Spleen (tissue), 11 donors: ENCODE measurements around the gene SSH2. TPM values are rescaled to one million over a fixed set of nuclear protein-coding genes. Genes with fewer than 3 reads are reported as not detected.

ENCODE experiments used
- DNase-seq: peaks from one replicate; pipeline ENCODE4 v3.0.0-alpha.2; 2020
- H3K27ac ChIP-seq, 8 donors: fragments of 200-600 bp; sonication (generic) in 7 of 8; 1 replicate in 4 of 8; 2 replicates in 4 of 8; pipeline versions ENCODE4 v1.5.0 to v1.8.0; 2016 to 2021; ENCODE audit warnings: inconsistent platforms in 4 of 8, mild to moderate bottlenecking in 4 of 8, moderate library complexity in 1 of 8
- H3K27me3 ChIP-seq, 7 donors: fragments of 200-600 bp; sonication (generic) in 6 of 7; replicated peaks in 1 of 7; 1 replicate in 4 of 7; 2 replicates in 3 of 7; pipeline versions ENCODE4 v1.5.0 to v1.8.0; 2016 to 2021; ENCODE audit warnings: inconsistent platforms in 3 of 7, mild to moderate bottlenecking in 1 of 7
- H3K36me3 ChIP-seq, 6 donors: fragments of 200-600 bp; sonication (generic) in 5 of 6; 1 replicate in 4 of 6; 2 replicates in 2 of 6; pipeline versions ENCODE4 v1.5.0 to v1.8.0; 2016 to 2021; ENCODE audit warnings: inconsistent platforms in 2 of 6
- H3K4me1 ChIP-seq, 6 donors: fragments of 200-600 bp; sonication (generic) in 5 of 6; 1 replicate in 3 of 6; 2 replicates in 3 of 6; pipeline versions ENCODE4 v1.5.0 to v1.8.0; 2016 to 2021; ENCODE audit warnings: inconsistent platforms in 3 of 6
- H3K4me3 ChIP-seq, 8 donors: fragments of 200-600 bp; sonication (generic) in 7 of 8; 1 replicate in 4 of 8; 2 replicates in 4 of 8; pipeline versions ENCODE4 v1.5.0 to v1.8.0; 2016 to 2021; ENCODE audit warnings: inconsistent platforms in 4 of 8, mild to moderate bottlenecking in 4 of 8, moderate library complexity in 2 of 8
- H3K9me3 ChIP-seq, 8 donors: fragments of 200-600 bp; sonication (generic) in 7 of 8; 1 replicate in 4 of 8; 2 replicates in 4 of 8; pipeline versions ENCODE4 v1.5.0 to v1.8.0; 2016 to 2021; ENCODE audit warnings: inconsistent platforms in 4 of 8
- POLR2A ChIP-seq, 3 donors: fragments of 450-650 bp; IDR thresholded peaks; one replicate each; pipeline ENCODE4 v1.5.1; 2017; ENCODE audit warnings: antibody characterized with exemption in 3 of 3, mild to moderate bottlenecking in 1 of 3
- POLR2AphosphoS5 ChIP-seq, 3 donors: sonication (generic); formaldehyde crosslinking; IDR thresholded peaks; one replicate each; pipeline ENCODE4 v1.5.1; 2017; ENCODE audit warnings: antibody characterized with exemption in 3 of 3
- WGBS, 5 donors: extraction: QIAGEN DNeasy Blood & Tissue Kit in 3 of 5; methylation state at CpG; one replicate each; pipeline versions ENCODE4 v1.1.5 to v1.1.7; 2013 to 2018; 5-methylcytosine and 5-hydroxymethylcytosine counted together
- intact Hi-C: fragments of 100-400 bp; cut with DNase I; formaldehyde crosslinking; loops from one replicate; pipeline ENCODE4 v1.15.0; 2023; ENCODE audit warnings: low total_unique reads
- polyA plus RNA-seq, 3 donors: library from polyadenylated mRNA; stranded (reverse); fragments of 200-250 nt; gene quantifications; one replicate each; pipeline ENCODE4 v1.2.1, GENCODE V29; 2013
- total RNA-seq, 7 donors: library from RNA; depleted of rRNA in 3 of 7; stranded (reverse); fragments of >200 nt in 3 of 7; fragmentation: NEBNext Ultra II Directional in 4 of 7; extraction: Animal tissue kit (Norgen Biotek cat#: 25700) in 4 of 7; gene quantifications; one replicate each; pipeline versions ENCODE4 v1.1.0 to v1.2.1, GENCODE V29; 2016 to 2021
- TF ChIP-seq, protein P1 (sequence below), 11 experiments: fragments of 200-600 bp in 7 of 11; fragments of 450-650 bp in 4 of 11; sonication (generic) in 4 of 11; IDR thresholded peaks in 8 of 11; conservative IDR thresholded peaks in 3 of 11; 1 replicate in 7 of 11; 2 replicates in 4 of 11; pipeline versions ENCODE4 v1.4.0 to v1.8.0; 2016 to 2021; ENCODE audit warnings: antibody characterized with exemption in 11 of 11, inconsistent platforms in 4 of 11, mild to moderate bottlenecking in 1 of 11
- donor health status: healthy with polysubstance abuse.
- donor health status: DM: no; HTN: no; CAD: no; lungs with moderate emphysema.
- donor health status: DM: no; HTN: no; CAD: no.
- donor health status: Bipolar disorder and iron deficiency.
- donor health status: healthy.
- donor health status: DM: no; HTN: no; CAD: no.
- donor health status: DM: yes; HTN: yes; CAD: no.

Gene SSH2
- total and polyA plus RNA-seq, 10 donors: 15.9 to 182 (median 113) TPM

DNA sequence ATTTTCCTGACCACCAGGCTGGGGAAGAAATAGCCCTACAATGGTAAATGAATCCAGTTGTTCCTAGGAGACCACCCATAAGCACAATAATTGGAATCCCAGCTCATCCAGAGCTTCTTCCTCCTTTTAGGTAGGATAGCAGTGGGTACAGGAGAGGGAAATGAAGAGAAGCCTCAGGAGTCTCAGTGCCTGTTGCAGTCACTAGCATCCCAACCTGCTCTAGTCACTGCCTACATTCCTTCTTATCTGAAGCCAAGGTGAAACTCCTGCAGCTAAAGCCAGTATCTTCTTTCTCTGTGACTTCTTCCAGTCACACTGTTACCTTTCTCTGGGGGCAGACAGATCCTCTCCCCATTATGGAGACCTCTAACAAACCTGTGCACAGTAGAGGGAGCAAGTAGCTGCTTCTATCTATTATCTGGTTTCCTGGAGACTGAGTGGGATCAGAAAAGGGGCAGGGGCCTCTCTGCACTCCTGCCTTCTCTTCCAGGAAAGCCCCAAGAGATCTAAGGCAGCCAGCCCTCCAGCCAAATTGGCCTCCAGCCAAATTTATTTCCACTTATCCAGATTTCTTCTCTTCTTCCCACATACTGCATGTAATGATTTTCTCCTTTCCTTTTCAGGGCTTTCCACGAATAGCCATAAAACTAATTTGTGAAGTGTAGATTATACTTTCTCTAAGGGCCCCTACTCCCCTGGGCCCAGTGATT is 85.5 kb downstream of the SSH2 start:
- no peaks in the 10 kb centered on the region for H3K9me3 ChIP-seq
- H3K36me3 ChIP-seq: peaks cover 0 to 34% (median 2%) of the 10 kb centered on the region in 6 donors
- WGBS, 5 donors: 56 to 79% (median 75%) methylated on average over 1 of the region's 1 CpG
- no peaks in the 10 kb centered on the region for H3K27me3 ChIP-seq
- H3K4me3 ChIP-seq: no peak overlapping the region
- intact Hi-C loops: no loop called here
- TF ChIP-seq POLR2AphosphoS5 (IDR thresholded peaks at IDR 0.05) (no peak), POLR2A (IDR thresholded peaks at IDR 0.05) (no peak)
- TF ChIP-seq, protein P1, sequence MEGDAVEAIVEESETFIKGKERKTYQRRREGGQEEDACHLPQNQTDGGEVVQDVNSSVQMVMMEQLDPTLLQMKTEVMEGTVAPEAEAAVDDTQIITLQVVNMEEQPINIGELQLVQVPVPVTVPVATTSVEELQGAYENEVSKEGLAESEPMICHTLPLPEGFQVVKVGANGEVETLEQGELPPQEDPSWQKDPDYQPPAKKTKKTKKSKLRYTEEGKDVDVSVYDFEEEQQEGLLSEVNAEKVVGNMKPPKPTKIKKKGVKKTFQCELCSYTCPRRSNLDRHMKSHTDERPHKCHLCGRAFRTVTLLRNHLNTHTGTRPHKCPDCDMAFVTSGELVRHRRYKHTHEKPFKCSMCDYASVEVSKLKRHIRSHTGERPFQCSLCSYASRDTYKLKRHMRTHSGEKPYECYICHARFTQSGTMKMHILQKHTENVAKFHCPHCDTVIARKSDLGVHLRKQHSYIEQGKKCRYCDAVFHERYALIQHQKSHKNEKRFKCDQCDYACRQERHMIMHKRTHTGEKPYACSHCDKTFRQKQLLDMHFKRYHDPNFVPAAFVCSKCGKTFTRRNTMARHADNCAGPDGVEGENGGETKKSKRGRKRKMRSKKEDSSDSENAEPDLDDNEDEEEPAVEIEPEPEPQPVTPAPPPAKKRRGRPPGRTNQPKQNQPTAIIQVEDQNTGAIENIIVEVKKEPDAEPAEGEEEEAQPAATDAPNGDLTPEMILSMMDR (IDR thresholded peaks at IDR 0.05 in 8 of 11, conservative IDR thresholded peaks at IDR 0.05 in 3 of 11): no peak
- no peak for DNase-seq
- peaks cover 0 to 8% (median 0%) of the 10 kb centered on the region in 6 donors for H3K4me1 ChIP-seq
- no peak overlapping the region for H3K27ac ChIP-seq

DNA sequence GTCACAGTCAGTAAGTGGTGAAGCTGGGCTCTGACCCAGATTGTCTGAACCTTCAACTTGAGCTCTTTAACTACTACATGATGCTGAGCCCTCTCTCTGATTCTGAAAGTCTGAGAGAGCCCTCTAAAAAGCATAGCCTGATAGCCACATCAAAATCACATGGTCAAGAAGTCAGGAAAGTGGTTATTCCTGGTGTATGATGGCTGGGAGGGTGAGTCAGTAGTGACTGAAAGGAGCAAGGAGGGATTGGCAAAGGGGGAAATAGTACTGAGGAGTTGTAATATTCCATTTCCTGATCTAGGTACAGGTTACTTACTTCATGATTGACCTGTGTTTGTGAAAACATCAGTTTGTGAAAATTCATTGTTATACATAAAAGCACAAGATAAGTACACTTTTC is 89.1 kb downstream of the SSH2 start:
- Histone ChIP-seq H3K27me3 (no peaks in the 10 kb centered on the region), H3K4me3 (no peak overlapping the region), H3K4me1 (no peaks in the 10 kb centered on the region), H3K9me3 (no peaks in the 10 kb centered on the region), H3K36me3 (peaks cover 0 to 21% (median 2%) of the 10 kb centered on the region in 6 donors), H3K27ac (no peak overlapping the region)
- no peak for DNase-seq
- intact Hi-C loops: no loop called here
- TF ChIP-seq, protein P1 (IDR thresholded peaks at IDR 0.05 in 8 of 11, conservative IDR thresholded peaks at IDR 0.05 in 3 of 11): no peak
- TF ChIP-seq POLR2A (IDR thresholded peaks at IDR 0.05): no peak
- TF ChIP-seq POLR2AphosphoS5 (IDR thresholded peaks at IDR 0.05): no peak

DNA sequence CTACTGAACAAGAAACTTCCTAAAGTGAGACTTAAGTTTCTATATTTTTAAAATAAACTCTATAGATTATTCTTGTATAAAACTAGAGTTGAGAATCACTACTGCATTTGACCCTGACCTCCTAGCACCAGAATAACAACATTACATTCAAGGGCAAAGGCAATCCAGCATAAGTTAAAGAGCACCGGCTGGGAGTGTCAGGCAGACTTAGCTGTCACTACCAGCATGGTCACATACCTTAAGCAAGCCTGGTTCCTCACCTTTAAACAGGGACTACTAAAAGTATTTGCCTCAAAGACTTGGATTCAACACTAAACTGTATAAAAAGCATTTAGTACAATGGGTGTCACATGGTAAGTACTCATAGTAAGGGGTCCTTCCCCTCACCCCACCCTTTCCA is 90.4 kb downstream of the SSH2 start:
- no peak overlapping the region for H3K27ac ChIP-seq
- no peak overlapping the region for H3K4me3 ChIP-seq
- 80 to 90% (median 82%) methylated on average over 1 of the region's 1 CpG for WGBS, 5 donors
- H3K36me3 ChIP-seq: peaks cover 0 to 11% (median 0%) of the 10 kb centered on the region in 6 donors
- no peak for TF ChIP-seq POLR2AphosphoS5 (IDR thresholded peaks at IDR 0.05)
- TF ChIP-seq, protein P1 (IDR thresholded peaks at IDR 0.05 in 8 of 11, conservative IDR thresholded peaks at IDR 0.05 in 3 of 11): no peak
- no peaks in the 10 kb centered on the region for H3K4me1 ChIP-seq
- no peaks in the 10 kb centered on the region for H3K9me3 ChIP-seq
- intact Hi-C loops: no loop called here
- no peaks in the 10 kb centered on the region for H3K27me3 ChIP-seq
- DNase-seq: no peak

DNA sequence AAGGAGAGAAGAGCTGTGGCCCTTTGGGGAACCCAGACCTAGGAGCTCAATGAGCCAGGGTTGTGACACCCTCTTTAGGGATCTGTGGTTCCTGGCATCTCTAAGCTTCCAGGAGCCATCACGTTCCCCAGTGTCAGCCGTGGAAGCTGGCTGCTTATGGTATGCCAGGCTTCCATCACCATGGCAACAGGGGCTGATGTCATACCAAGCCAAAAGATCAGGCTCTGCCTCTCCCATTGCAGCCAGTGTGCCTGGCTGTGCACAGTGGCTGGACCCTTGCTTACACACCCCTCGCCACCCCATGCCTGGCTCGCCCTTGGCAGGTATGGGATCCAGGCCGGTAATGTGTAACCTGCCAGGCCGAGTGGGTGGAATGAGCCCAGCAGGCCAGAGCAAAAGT is 91.1 kb downstream of the SSH2 start:
- TF ChIP-seq POLR2AphosphoS5 (IDR thresholded peaks at IDR 0.05): peak in 1 of 3 donors; percentile 25
- TF ChIP-seq, protein P1 (IDR thresholded peaks at IDR 0.05 in 8 of 11, conservative IDR thresholded peaks at IDR 0.05 in 3 of 11): no peak
- no peak for TF ChIP-seq POLR2A (IDR thresholded peaks at IDR 0.05)
- no peak for DNase-seq
- intact Hi-C loops: no loop called here
- no peaks in the 10 kb centered on the region for H3K27me3 ChIP-seq
- H3K27ac ChIP-seq: no peak overlapping the region
- H3K9me3 ChIP-seq: no peaks in the 10 kb centered on the region
- H3K36me3 ChIP-seq: peaks cover 0 to 6% (median 0%) of the 10 kb centered on the region in 6 donors
- H3K4me1 ChIP-seq: no peaks in the 10 kb centered on the region
- 85 to 97% (median 89%) methylated on average over 6 of the region's 6 CpGs for WGBS, 5 donors
- no peak overlapping the region for H3K4me3 ChIP-seq
